Measurements from ENCODE around the gene S100A6. TPM values are rescaled to one million over a fixed set of nuclear protein-coding genes. Genes with fewer than 3 reads are reported as not detected.
A peak's percentile ranks its signal among the peaks of the same experiment; 100 is the strongest.

S100A6 gene
- total and polyA plus RNA-seq, 12 donors = 237 to 2,261 (median 309) TPM

- WGBS, 2 donors = 74 to 100% methylated on average over 2 of the region's 2 CpGs
- H3K9me3 ChIP-seq = no peaks in the 10 kb centered on the region
- no peak for ATAC-seq
- no peak for DNase-seq
- no peaks in the 10 kb centered on the region for H3K36me3 ChIP-seq
- H3K4me3 ChIP-seq = no peak overlapping the region
- H3K4me1 ChIP-seq = peaks cover 0 to 5% (median under 1%) of the 10 kb centered on the region in 9 donors
- H3K27me3 ChIP-seq = no peaks in the 10 kb centered on the region
- no peak overlapping the region for H3K27ac ChIP-seq
- intact Hi-C loops (cut with DNase I) = loop anchor here in 4 of 10 donors (10.0 kb wide), 2 partner anchors 45 to 205 kb away; partner anchors contain the start of gene S100A9 (in 3 of the 4)
- no peak for TF ChIP-seq CTCF (IDR thresholded peaks at IDR 0.05)
These were observed 24.4 kb upstream of the S100A6 start for GRCh38 chr1:153560241-153560640.

GRCh38 chr1:153557877-153558276 lies 22.1 kb upstream of the S100A6 start:
- no peak overlapping the region for H3K4me3 ChIP-seq
- no peak for TF ChIP-seq CTCF (IDR thresholded peaks at IDR 0.05)
- H3K4me1 ChIP-seq = peaks cover 3 to 20% (median 14%) of the 10 kb centered on the region in 9 donors
- no peaks in the 10 kb centered on the region for H3K27me3 ChIP-seq
- H3K36me3 ChIP-seq = no peaks in the 10 kb centered on the region
- no peak for DNase-seq
- WGBS, 2 donors = 93 to 100% methylated on average over 3 of the region's 3 CpGs
- no peak overlapping the region for H3K27ac ChIP-seq
- ATAC-seq = no peak
- intact Hi-C loops (cut with DNase I) = no loop called here
- H3K9me3 ChIP-seq = no peaks in the 10 kb centered on the region

GRCh38 chr1:153556348-153556747 lies 20.6 kb upstream of the S100A6 start:
- H3K9me3 ChIP-seq = no peaks in the 10 kb centered on the region
- intact Hi-C loops (cut with DNase I) = no loop called here
- peaks cover 3 to 21% (median 14%) of the 10 kb centered on the region in 9 donors for H3K4me1 ChIP-seq
- TF ChIP-seq CTCF (IDR thresholded peaks at IDR 0.05) = no peak
- 95 to 100% methylated on average over 1 of the region's 1 CpG for WGBS, 2 donors
- H3K27me3 ChIP-seq = no peaks in the 10 kb centered on the region
- ATAC-seq (no peak), DNase-seq (no peak)
- H3K4me3 ChIP-seq = no peak overlapping the region
- H3K36me3 ChIP-seq = no peaks in the 10 kb centered on the region
- H3K27ac ChIP-seq = no peak overlapping the region

- Histone ChIP-seq H3K36me3 (no peaks in the 10 kb centered on the region), H3K9me3 (no peaks in the 10 kb centered on the region), H3K4me1 (peaks cover 10 to 45% (median 31%) of the 10 kb centered on the region in 9 donors), H3K27ac (peak overlapping the region in 9 of 10 donors; percentile 20 to 72 (median 49)), H3K4me3 (no peak overlapping the region), H3K27me3 (no peaks in the 10 kb centered on the region)
- intact Hi-C loops (cut with DNase I) = no loop called here
- ATAC-seq (peak in 3 of 8 donors; percentile 8 to 39 (median 18)), DNase-seq (no peak)
- 48 to 72% methylated on average over 2 of the region's 2 CpGs for WGBS, 2 donors
- no peak for TF ChIP-seq CTCF (IDR thresholded peaks at IDR 0.05)
These were observed 18.2 kb upstream of the S100A6 start for GRCh38 chr1:153553830-153554541.

All from heart right ventricle (tissue), 16 donors.